ENCODE results near the gene SLC26A8.

The SLC26A8 gene

DNA sequence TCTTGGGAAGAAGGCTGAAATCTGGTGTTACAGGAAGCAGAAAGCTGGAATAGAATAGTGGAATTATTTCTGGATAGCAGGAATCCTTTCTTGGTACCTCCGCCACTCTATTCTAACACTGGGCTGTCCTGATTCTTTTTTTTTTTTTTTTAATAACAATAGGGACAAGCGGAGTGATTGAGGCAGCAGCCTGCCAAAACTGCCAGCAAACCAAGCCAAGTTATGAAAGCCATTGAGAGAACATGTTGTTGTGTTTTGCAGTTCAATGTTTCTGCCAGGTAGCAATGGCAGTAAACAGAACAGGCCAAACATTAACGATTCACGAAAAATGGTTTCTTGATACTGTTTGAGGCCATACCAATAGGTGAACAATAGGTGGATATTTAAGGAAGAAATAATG, 47.1 kb downstream of the SLC26A8 start:
- no peaks in the 10 kb centered on the region for H3K36me3 Mint-ChIP-seq (ENCODE audit: insufficient read depth)
- no peaks in the 10 kb centered on the region for H3K9me3 Mint-ChIP-seq
- ATAC-seq (replicated peaks; ENCODE audit: extremely low read depth, poor library complexity, severe bottlenecking) (no peak), DNase-seq (ENCODE audit: low spot score in 2 of 2) (no peak)
- H3K27ac Mint-ChIP-seq (ENCODE audit: low read depth), result no peak overlapping the region
- H3K4me1 Mint-ChIP-seq, result no peaks in the 10 kb centered on the region
- H3K4me3 Mint-ChIP-seq, result no peak overlapping the region
- no peaks in the 10 kb centered on the region for H3K27me3 Mint-ChIP-seq

DNA sequence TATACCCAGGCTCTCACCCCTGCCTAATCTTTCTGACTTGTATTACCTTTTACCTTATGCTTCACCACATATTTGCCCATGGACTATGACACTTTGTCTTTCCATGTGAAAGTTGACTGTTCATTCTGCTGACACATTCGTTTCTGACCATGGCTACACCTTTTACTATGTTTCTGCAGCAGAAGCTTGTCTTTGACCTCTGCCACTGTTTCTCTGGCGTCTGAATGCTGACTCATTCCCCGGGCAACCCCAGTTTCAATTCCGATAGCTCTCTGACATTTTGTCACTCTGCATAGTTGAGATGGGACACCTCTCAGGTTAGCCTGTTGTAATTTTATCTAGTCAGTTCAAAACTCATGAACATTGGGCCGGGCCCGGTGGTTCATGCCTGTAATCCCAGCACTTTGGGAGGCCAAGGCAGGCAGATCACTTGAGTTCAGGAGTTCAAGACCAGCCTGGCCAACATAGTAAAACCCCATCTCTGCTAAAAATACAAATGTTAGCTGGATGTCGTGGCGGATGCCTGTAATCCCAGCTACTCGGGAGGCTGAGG, 50.7 kb downstream of the SLC26A8 start:
- no peak overlapping the region for H3K4me3 Mint-ChIP-seq
- no peaks in the 10 kb centered on the region for H3K36me3 Mint-ChIP-seq (ENCODE audit: insufficient read depth)
- DNase-seq (ENCODE audit: low spot score in 2 of 2), result no peak
- no peaks in the 10 kb centered on the region for H3K27me3 Mint-ChIP-seq
- no peak overlapping the region for H3K27ac Mint-ChIP-seq (ENCODE audit: low read depth)
- no peak for ATAC-seq (replicated peaks; ENCODE audit: extremely low read depth, poor library complexity, severe bottlenecking)
- no peaks in the 10 kb centered on the region for H3K9me3 Mint-ChIP-seq
- H3K4me1 Mint-ChIP-seq, result no peaks in the 10 kb centered on the region

DNA sequence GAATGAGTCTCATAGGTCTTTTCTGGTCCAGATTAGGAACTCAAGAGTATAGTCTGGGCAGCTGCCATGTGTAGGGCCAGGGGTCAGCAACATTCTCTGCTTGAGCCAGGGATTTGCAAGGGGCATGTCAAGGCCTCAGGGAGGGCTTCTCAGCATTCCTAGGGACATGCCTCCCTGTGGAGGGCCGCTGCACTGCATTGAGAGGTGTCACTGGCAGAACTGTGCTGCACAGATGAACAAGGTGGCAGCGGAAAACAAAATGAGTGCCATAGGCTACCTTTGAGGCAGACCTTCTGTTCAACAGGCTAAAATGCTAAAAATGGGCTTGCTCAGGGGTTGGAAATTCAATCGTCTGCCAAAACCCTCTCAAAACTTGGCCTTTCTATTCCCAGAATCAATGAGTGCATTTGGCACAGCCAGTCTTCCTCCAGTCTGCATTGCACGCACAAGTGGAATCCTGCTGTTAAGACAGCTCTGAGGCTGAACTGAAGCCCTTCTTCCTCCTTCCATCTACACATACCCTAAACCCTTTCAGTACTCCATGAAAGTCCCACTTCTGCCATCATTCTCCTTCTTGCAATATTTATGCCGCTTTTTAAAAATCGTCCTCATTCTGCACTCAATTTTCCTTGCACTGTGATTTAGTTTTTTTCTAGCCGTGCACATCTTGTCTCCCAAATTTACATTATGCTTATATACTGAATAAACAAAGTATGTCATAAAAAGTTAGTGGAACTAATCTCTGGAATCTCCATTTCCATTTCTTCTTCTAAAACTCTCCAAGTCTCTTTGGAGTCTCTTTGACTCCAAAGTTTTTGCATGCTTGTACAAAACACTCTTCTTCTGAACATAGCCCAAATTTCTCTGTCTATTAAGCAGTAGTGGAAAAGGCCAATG, 51.7 kb downstream of the SLC26A8 start:
- no peak for DNase-seq (ENCODE audit: low spot score in 2 of 2)
- H3K9me3 Mint-ChIP-seq, result no peaks in the 10 kb centered on the region
- ATAC-seq (replicated peaks; ENCODE audit: extremely low read depth, poor library complexity, severe bottlenecking), result no peak
- H3K4me1 Mint-ChIP-seq, result no peaks in the 10 kb centered on the region
- H3K27ac Mint-ChIP-seq (ENCODE audit: low read depth), result no peak overlapping the region
- no peaks in the 10 kb centered on the region for H3K36me3 Mint-ChIP-seq (ENCODE audit: insufficient read depth)
- no peak overlapping the region for H3K4me3 Mint-ChIP-seq
- H3K27me3 Mint-ChIP-seq, result no peaks in the 10 kb centered on the region

DNA sequence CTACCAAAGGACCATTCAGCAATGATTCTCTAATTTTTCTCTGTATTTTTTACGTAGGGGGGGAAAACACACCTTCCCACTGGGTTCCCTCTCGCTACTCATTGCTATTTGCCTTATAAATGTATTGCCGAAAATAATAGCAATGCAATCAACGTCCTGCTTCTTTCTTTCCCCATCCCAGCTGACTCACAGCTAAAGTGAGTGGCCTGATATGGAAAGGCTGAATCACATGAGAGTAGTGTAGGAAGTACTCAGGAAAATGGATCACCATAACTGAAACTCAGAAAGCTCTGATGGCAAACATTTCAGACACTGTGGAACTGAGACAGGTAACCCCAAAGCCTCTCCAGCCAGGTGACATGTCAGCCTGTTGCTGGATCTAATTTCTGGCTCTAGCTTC, 54.3 kb downstream of the SLC26A8 start:
- Mint-ChIP-seq H3K27me3 (no peaks in the 10 kb centered on the region), H3K36me3 (ENCODE audit: insufficient read depth) (no peaks in the 10 kb centered on the region), H3K4me1 (no peaks in the 10 kb centered on the region), H3K4me3 (no peak overlapping the region), H3K9me3 (no peaks in the 10 kb centered on the region), H3K27ac (ENCODE audit: low read depth) (no peak overlapping the region)
- no peak for ATAC-seq (replicated peaks; ENCODE audit: extremely low read depth, poor library complexity, severe bottlenecking)
- DNase-seq (ENCODE audit: low spot score in 2 of 2), result no peak

DNA sequence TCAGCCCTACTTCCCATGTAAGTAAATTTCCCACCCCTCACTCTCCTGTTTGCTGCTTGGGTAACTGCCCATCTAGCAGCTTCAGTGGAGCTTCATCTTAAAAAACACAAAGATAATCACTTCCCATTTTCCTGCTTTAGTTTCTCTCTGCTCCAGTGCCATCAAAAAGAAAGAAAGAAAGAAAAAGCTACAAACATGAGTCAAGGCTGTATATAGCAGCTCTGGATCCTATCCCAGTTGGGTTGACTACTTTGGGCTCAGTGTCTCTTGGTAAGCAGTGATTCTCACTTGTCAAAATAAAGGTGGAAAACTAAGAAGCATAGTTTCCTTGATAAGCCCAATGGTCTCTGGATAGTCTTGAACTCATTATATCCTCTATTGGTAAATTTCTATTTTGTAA, 54.8 kb downstream of the SLC26A8 start:
- Mint-ChIP-seq H3K27ac (ENCODE audit: low read depth) (no peak overlapping the region), H3K27me3 (no peaks in the 10 kb centered on the region), H3K9me3 (no peaks in the 10 kb centered on the region), H3K4me3 (no peak overlapping the region), H3K4me1 (no peaks in the 10 kb centered on the region), H3K36me3 (ENCODE audit: insufficient read depth) (no peaks in the 10 kb centered on the region)
- DNase-seq (ENCODE audit: low spot score in 2 of 2) (no peak), ATAC-seq (replicated peaks; ENCODE audit: extremely low read depth, poor library complexity, severe bottlenecking) (no peak)

DNA sequence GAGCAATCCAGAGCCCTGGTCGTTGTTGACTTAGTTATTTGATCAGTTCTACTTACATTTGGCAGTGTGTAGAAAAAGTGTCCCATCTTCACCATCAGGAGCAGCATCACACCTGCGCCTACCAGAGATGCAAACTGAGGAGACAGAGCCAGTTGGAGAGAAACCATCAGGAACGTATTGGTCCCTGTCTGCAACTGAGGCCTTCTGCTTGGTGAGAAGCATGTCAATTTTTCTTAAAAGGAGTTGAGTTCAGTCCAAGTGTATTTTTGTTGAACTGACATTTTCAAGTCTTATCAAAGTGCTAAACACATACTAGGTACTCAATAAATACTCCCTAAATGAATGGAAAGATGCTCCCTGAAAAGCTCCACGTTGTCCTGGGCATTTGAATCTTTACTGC, 55.6 kb downstream of the SLC26A8 start:
- Mint-ChIP-seq H3K9me3 (no peaks in the 10 kb centered on the region), H3K27me3 (no peaks in the 10 kb centered on the region), H3K36me3 (ENCODE audit: insufficient read depth) (no peaks in the 10 kb centered on the region), H3K4me1 (no peaks in the 10 kb centered on the region), H3K27ac (ENCODE audit: low read depth) (no peak overlapping the region), H3K4me3 (no peak overlapping the region)
- no peak for ATAC-seq (replicated peaks; ENCODE audit: extremely low read depth, poor library complexity, severe bottlenecking)
- no peak for DNase-seq (ENCODE audit: low spot score in 2 of 2)

DNA sequence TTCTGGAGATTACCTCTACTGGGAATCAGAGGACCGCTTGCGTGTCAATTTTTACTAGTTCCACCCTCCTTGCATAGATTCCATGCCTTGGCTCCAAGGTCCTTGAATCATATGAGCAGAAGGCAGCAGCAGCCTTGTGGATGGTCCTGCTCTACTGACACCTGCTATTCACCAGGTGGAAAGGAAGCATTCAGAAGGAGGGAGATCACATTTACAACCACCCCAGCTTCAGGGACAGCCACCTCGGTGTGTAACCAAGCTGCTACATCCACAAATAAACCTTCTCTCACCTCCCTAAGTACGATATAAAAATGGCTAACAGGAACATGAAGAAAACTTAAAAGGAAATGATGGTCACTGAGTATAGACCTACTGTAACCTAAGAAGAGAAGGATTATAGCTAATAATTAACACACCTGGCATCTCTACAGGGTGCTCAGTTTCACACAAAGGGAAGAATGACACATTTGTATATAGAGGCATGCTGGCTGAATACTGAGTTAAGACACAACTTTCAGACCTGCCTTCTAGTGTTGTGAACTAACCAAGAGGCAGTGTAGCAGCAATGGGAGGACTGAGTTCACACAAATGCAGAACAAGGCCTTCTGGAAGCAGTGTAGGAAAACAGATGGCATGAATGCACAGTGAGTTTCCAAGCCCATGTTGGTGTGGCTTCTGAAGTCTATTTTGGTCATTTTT, 57.2 kb downstream of the SLC26A8 start:
- peaks cover 11% of the 10 kb centered on the region for H3K27me3 Mint-ChIP-seq
- no peaks in the 10 kb centered on the region for H3K9me3 Mint-ChIP-seq
- H3K36me3 Mint-ChIP-seq (ENCODE audit: insufficient read depth), result no peaks in the 10 kb centered on the region
- H3K4me3 Mint-ChIP-seq, result no peak overlapping the region
- ATAC-seq (replicated peaks; ENCODE audit: extremely low read depth, poor library complexity, severe bottlenecking), result no peak
- H3K4me1 Mint-ChIP-seq, result no peaks in the 10 kb centered on the region
- DNase-seq (ENCODE audit: low spot score in 2 of 2), result no peak
- H3K27ac Mint-ChIP-seq (ENCODE audit: low read depth), result no peak overlapping the region

DNA sequence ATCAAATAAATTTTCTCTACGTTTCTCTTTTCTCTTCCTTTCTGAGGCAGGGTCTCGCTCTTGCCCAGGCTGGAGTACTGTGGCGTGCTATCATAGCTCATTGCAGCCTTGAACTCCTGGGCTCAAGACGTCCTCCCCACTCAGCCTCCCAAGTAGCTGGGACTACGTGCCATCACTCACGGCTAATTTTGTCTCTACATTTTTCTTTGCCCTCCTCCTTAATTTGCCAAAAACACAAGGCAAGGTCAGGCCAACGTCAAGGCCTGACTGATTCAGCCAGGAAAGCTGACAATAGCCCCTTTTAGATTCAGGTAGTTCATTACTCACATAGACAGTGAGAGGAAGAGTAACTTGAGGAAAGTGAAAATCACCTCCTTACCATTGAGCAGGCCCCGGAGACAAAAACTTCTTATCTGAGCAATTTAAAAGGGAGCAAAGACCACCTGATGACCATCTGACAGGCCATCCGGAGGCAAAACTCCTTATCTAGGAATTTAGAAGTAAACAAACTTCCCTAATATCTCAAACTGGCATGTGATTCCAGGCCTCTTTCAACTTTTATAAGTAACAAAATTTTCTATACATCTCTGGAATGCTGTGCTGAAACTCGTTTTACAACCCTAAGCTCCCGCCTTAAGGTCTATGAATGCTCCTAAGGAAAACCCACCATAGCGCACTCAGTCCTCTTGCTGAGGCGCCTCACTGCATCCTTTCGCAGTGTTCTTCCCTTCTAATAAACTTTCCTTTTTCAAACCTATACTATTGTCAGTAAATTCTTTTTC, 61.5 kb downstream of the SLC26A8 start:
- H3K27me3 Mint-ChIP-seq, result peaks cover 53% of the 10 kb centered on the region
- H3K27ac Mint-ChIP-seq (ENCODE audit: low read depth), result no peak overlapping the region
- no peaks in the 10 kb centered on the region for H3K4me1 Mint-ChIP-seq
- ATAC-seq (replicated peaks; ENCODE audit: extremely low read depth, poor library complexity, severe bottlenecking), result no peak
- DNase-seq (ENCODE audit: low spot score in 2 of 2), result no peak
- no peaks in the 10 kb centered on the region for H3K36me3 Mint-ChIP-seq (ENCODE audit: insufficient read depth)
- H3K4me3 Mint-ChIP-seq, result no peak overlapping the region
- H3K9me3 Mint-ChIP-seq, result no peaks in the 10 kb centered on the region

DNA sequence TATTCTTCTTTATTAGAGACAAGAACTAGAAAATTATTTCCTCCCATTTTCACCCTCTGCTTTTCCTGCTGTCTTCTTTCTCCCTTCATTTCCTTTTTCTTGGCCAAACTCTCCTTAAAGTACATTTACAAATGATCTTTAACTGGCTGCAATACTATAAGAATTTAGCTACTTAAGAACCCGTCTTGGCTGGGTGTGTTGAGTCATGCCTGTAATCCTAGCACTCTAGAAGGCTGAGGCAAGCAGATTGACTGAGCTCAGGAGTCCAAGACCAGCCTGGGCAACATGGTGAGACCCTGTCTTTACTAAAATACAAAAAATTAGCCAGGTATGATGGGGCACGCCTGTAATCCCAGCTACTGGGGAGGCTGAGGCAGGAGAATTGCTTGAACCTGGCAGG, 64.3 kb downstream of the SLC26A8 start:
- H3K27ac Mint-ChIP-seq (ENCODE audit: low read depth), result no peak overlapping the region

DNA sequence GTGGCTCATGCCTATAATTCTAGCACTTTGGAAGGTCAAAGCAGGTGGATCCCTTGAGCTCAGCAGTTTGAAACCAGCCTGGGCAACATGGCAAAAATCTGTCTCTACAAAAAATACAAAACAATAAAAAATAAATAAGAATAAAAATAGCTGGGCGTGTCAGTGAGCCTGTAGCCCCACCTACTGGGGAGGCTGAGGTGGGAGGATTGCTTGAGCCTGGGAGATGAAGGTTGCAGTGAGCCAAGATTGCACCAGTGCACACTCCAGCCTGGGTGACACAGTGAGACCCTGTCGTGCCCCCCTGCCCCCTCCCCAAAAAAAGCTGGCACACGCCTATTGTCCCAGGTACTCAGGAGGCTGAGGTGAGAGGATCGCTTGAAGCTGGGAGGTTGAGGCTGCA, 68.5 kb downstream of the SLC26A8 start:
- Mint-ChIP-seq H3K4me3 (no peak overlapping the region), H3K27ac (ENCODE audit: low read depth) (no peak overlapping the region), H3K4me1 (no peaks in the 10 kb centered on the region), H3K36me3 (ENCODE audit: insufficient read depth) (no peaks in the 10 kb centered on the region), H3K9me3 (no peaks in the 10 kb centered on the region), H3K27me3 (peaks cover 36% of the 10 kb centered on the region)
- ATAC-seq (replicated peaks; ENCODE audit: extremely low read depth, poor library complexity, severe bottlenecking) (no peak), DNase-seq (ENCODE audit: low spot score in 2 of 2) (no peak)

More for the DNA sequence above, 64.3 kb downstream of the SLC26A8 start:
- DNase-seq (ENCODE audit: low spot score in 2 of 2) (no peak), ATAC-seq (replicated peaks; ENCODE audit: extremely low read depth, poor library complexity, severe bottlenecking) (no peak)
- H3K4me3 Mint-ChIP-seq, result no peak overlapping the region
- H3K36me3 Mint-ChIP-seq (ENCODE audit: insufficient read depth), result no peaks in the 10 kb centered on the region
- no peaks in the 10 kb centered on the region for H3K9me3 Mint-ChIP-seq
- no peaks in the 10 kb centered on the region for H3K4me1 Mint-ChIP-seq
- peaks cover 60% of the 10 kb centered on the region for H3K27me3 Mint-ChIP-seq

DNA sequence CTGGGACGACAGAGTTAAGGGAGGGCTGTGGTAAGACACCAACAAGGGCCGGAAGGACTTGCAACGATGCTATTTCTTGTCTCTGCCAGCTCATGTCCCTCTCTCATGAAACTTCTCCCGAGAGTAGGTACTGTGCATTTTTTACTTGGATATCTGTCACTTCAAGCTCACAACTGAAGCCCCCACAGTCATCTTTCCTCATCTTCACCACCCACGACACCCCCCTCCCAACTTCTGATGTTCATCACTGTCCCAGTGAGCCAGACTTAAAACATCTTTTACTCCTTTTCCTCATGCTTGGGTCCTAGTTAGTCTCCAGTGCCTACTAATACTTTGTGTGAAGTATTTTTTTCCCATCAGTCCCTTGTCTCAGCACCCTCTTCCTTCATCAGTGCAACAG, 68.9 kb downstream of the SLC26A8 start:
- no peaks in the 10 kb centered on the region for H3K36me3 Mint-ChIP-seq (ENCODE audit: insufficient read depth)
- no peaks in the 10 kb centered on the region for H3K4me1 Mint-ChIP-seq
- DNase-seq (ENCODE audit: low spot score in 2 of 2), result no peak
- no peak overlapping the region for H3K27ac Mint-ChIP-seq (ENCODE audit: low read depth)
- peaks cover 32% of the 10 kb centered on the region for H3K27me3 Mint-ChIP-seq
- H3K4me3 Mint-ChIP-seq, result no peak overlapping the region
- no peak for ATAC-seq (replicated peaks; ENCODE audit: extremely low read depth, poor library complexity, severe bottlenecking)
- H3K9me3 Mint-ChIP-seq, result no peaks in the 10 kb centered on the region

DNA sequence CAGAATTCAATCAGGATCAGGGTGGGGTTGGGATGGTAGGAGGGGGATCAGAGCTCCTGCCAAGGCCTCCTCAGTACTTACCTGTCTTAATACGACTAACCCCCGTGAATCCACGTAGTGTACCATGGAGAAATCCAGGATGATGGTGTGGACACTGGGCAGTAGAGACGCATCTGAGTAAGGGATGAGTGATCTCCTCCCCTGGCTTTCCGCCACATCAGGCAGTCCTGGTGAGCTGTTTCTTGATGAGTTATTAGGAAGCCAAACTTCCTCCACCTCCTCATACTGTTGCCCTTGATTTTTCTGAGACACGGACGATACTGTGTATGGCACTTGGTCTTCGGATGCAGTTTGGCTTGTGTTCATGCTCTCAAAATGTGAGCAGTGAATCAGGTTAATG, 69.4 kb downstream of the SLC26A8 start:
- no peaks in the 10 kb centered on the region for H3K9me3 Mint-ChIP-seq
- DNase-seq (ENCODE audit: low spot score in 2 of 2), result no peak
- H3K4me3 Mint-ChIP-seq, result no peak overlapping the region
- H3K4me1 Mint-ChIP-seq, result no peaks in the 10 kb centered on the region
- ATAC-seq (replicated peaks; ENCODE audit: extremely low read depth, poor library complexity, severe bottlenecking), result no peak
- H3K27ac Mint-ChIP-seq (ENCODE audit: low read depth), result no peak overlapping the region
- H3K36me3 Mint-ChIP-seq (ENCODE audit: insufficient read depth), result no peaks in the 10 kb centered on the region
- H3K27me3 Mint-ChIP-seq, result peaks cover 27% of the 10 kb centered on the region

Measured in central memory CD8-positive, alpha-beta T cell (primary cell).